GM21390 (cell line): Measurements from ENCODE around the gene MYL12B.
"Not testable (repeated sequence)": the region's sequence is repeated elsewhere in the genome, so short reads cannot be mapped to it uniquely, and the experiment has no call there.

Experiments
- ATAC-seq: cut with Tn5 transposase; IDR thresholded peaks from one replicate; pipeline ENCODE4 v1.9.1; 2021; ENCODE audit not compliant: unreplicated experiment

MYL12B gene

GRCh38 chr18:3294435-3295080 lies 32.6 kb downstream of the MYL12B start:
- no peak for ATAC-seq

DNA sequence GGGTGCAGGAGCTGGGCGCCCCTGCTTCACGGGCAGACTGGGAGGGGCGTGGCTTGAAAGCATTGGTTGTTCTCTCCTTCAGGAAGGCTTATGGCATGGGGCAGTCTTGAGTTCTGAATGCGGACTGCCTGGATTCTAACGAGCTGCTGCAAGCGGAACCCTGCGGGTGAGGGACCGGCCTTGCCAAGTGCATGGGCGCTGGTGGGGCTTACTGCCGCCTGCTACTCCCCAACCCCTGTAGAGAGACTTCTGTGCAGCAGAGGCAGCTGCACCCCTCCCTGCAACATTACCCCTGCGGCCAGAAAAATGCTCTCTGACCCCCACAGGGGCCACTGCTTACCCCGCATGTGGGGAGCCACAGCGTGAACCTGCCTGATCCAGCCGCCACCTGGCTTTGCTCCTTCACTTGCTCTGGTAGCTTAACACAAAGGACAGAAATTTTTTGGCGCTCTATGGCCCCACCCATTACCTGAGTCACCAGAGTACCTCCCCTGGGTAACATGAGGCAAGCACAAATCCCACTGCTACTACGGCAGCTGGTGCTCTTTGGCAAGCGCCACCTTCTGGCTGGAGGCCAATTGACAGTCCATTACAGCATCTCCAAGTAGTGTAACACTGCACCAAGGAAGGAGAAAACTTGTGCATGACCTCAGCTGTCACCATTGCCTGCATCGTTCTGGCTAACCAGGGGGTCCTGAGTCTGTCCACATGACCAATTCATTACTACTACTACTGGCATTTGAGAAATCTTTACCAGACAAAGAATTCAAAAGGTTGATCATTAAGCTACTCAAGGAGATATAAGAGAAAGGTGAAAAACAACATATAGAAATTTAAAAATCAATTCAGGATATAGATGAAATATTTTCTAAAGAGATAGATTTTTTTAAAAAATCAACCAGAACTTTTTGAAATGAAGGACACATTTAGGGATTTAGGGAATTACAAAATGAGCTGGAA lies 35.4 kb downstream of the MYL12B start:
- peak; percentile 99 for ATAC-seq

- no peak for ATAC-seq
Observed at GRCh38 chr18:3304832-3305231, 42.9 kb downstream of the MYL12B start.

DNA sequence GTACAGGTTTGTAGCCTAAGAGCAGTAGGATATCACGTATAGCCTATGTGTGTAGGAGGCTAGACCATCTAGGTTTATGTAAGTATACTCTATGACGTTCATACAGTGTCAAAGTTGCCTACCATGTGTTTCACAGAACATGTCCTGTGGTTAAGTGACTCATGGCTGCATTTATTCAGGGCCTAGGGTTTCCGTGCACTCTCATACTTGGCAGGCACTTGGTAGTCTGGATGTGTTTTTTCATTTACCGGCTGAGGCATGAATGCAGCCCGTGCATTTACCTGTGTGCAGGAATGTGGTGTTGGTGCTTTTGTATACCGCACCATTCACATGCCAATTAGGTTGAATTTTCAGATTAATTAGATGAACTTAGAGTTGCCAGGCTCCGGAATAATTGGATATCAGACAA lies 43.4 kb downstream of the MYL12B start:
- ATAC-seq, result no peak

DNA sequence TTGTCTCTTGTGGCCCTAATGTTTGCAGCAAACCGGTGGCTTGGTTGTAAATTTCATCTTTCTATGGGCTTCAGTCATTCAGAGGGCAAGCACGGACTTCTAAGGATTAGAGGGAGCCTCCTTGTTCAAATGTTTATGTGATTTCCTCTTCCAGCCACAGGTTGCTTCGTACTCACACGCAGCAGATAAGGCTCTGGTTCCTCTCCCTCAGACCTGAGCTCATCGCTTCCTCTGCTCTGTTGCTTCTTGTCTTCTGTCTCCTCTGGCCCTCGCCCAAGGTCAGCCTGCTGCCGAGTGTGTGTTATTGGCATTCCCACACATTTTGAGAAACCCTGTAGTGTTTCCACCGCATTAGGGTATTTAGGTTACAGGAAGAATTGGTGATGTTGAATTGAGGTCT lies 44.0 kb downstream of the MYL12B start:
- ATAC-seq, result no peak

GRCh38 chr18:3306391-3306790 lies 44.5 kb downstream of the MYL12B start:
- no peak for ATAC-seq

DNA sequence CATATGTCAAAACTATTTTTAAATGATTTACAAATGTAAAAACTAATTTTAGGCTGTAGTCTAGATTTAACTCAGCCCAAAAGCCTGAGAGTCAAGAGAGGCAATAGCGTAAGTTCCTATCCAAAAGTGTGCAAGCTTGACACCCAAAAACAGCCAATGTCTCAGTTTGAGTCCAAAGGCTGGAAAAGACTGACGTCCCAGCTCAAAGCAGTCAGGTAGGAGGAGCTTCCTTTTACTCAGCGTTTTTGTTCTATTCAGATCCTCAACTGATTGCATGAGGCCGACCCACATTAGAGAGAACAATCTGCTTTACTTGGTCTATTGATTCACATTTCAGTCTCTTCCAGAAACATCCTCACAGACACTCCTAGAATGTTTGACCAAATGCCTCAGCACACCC lies 51.8 kb downstream of the MYL12B start:
- no peak for ATAC-seq

DNA sequence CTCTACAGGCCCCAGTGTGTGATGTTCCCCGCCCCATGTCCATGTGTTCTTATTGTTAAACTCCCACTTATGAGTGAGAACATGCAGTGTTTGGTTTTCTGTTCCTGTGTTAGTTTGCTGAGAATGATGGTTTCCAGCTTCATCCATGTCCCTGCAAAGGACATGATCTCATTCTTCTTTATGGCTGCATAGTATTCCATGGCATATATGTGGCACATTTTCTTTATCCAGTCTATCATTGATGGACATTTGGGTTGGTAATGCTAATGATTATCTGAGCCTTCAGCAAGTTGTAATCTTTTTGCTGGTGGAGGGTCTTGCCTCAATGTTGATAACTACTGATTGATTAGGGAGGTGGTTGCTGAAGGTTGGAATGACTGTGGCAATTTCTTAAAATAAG lies 53.4 kb downstream of the MYL12B start:
- not testable (repeated sequence) for ATAC-seq

GRCh38 chr18:3319399-3319798 lies 57.5 kb downstream of the MYL12B start:
- peak; percentile 57 for ATAC-seq

DNA sequence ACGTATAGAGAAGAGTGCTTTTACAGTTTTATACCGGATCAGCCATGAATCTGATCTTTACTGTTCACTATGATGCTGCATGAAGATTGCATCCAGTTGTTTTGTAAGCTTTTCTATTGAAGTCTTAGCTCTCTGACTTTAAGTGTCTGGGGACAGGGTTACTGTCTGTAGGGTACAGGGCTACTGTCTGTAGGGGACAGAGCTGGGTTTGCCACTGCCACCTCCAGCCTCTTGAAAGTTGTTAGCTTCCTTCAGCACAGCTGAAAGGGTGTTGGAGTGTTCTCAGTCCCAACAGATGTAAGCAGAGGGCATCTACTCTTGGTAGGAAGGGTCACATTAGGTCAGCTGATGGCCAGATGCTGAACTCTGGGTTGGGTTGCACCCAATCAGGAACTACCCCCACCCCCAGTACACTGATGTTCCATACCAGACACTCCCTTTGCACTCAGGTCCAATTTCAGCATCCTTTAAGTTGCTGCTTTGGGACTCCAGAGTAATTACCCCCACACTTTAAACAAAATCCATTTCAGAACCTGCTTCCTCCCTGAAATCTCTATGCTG lies 58.0 kb downstream of the MYL12B start:
- ATAC-seq, result no peak

GRCh38 chr18:3321133-3321812 lies 59.3 kb downstream of the MYL12B start:
- ATAC-seq, result no peak

GRCh38 chr18:3323900-3324299 lies 62.0 kb downstream of the MYL12B start:
- no peak for ATAC-seq
